HL-60/S4 treated with retinoic acid at 250 ng/mL for 4 days and 3 days (cell line): ENCODE data around the gene SEMA4D.
"Not testable (repeated sequence)": the region's sequence is repeated elsewhere in the genome, so short reads cannot be mapped to it uniquely, and the experiment has no call there.

Experiments
- in situ Hi-C: fragments of 300-500 bp; cut with MboI; formaldehyde crosslinking; loops from 2 replicates; pipeline ENCODE4 v1.7.0; 2022; ENCODE audit warnings: low sequenced_read_pairs

The SEMA4D gene

GRCh38 chr9:89483592-89484474 is 14.1 kb downstream of the SEMA4D start:
- in situ Hi-C loops = no loop called here

- in situ Hi-C loops = no loop called here
These were observed 15.0 kb downstream of the SEMA4D start for GRCh38 chr9:89482901-89483361.

- in situ Hi-C loops = no loop called here
These were observed 15.7 kb downstream of the SEMA4D start for GRCh38 chr9:89482056-89482851.

- in situ Hi-C loops = no loop called here
These were observed 16.4 kb downstream of the SEMA4D start for GRCh38 chr9:89481538-89481915.

- in situ Hi-C loops = no loop called here
These were observed 16.9 kb downstream of the SEMA4D start for GRCh38 chr9:89480825-89481537.

- in situ Hi-C loops = not testable (repeated sequence)
These were observed 17.5 kb downstream of the SEMA4D start for GRCh38 chr9:89480372-89480771.

GRCh38 chr9:89479669-89480011 is 18.3 kb downstream of the SEMA4D start:
- in situ Hi-C loops = not testable (repeated sequence)

GRCh38 chr9:89478821-89479668 is 18.9 kb downstream of the SEMA4D start:
- in situ Hi-C loops = no loop called here

GRCh38 chr9:89477811-89478630 is 19.9 kb downstream of the SEMA4D start:
- in situ Hi-C loops = no loop called here

- in situ Hi-C loops = no loop called here
These were observed 20.5 kb downstream of the SEMA4D start for GRCh38 chr9:89477384-89477783.

- in situ Hi-C loops = no loop called here
These were observed 21.4 kb downstream of the SEMA4D start for GRCh38 chr9:89476546-89476945.

GRCh38 chr9:89475891-89476440 is 21.9 kb downstream of the SEMA4D start:
- in situ Hi-C loops = no loop called here

- in situ Hi-C loops = no loop called here
These were observed 23.0 kb downstream of the SEMA4D start for GRCh38 chr9:89474939-89475338.

- in situ Hi-C loops = no loop called here
These were observed 24.0 kb downstream of the SEMA4D start for GRCh38 chr9:89473762-89474469.

GRCh38 chr9:89471796-89472320 is 26.1 kb downstream of the SEMA4D start:
- in situ Hi-C loops = not testable (repeated sequence)

- in situ Hi-C loops = no loop called here
These were observed 26.5 kb downstream of the SEMA4D start for GRCh38 chr9:89471390-89471789.

GRCh38 chr9:89470224-89470839 is 27.6 kb downstream of the SEMA4D start:
- in situ Hi-C loops = no loop called here

GRCh38 chr9:89469003-89469402 is 28.9 kb downstream of the SEMA4D start:
- in situ Hi-C loops = loop anchor here (10.0 kb wide), 1 partner anchor 56 kb away; no protein-coding TSS in a partner anchor
